PC-3 (cell line): ENCODE data around the gene ZBTB12. TPM values are rescaled to one million over a fixed set of nuclear protein-coding genes. Genes with fewer than 3 reads are reported as not detected.

Experiments used
- ATAC-seq: fragments of 200-7000 bp; cut with Tn5 transposase; 2 replicates; pipeline ENCODE4 v1.9.1; 2020; ENCODE audit warnings: mild to moderate bottlenecking, moderate library complexity
- BruUV-seq: library from RNA; stranded (reverse); fragments of 400-500 nt; replicated peaks from 2 replicates; lab custom pipeline; 2021; lab: Mats Ljungman, UMichigan
- CTCF ChIA-PET: fragments of 300-600 bp; sonication (Branson Sonifier 250); formaldehyde crosslinking; loops from one replicate; lab custom pipeline; 2022; ENCODE audit warnings: antibody characterized with exemption; lab: Charles Lee
- POLR2A ChIA-PET: fragments of 300-600 bp; sonication (Branson Sonifier 250); formaldehyde crosslinking; loops from one replicate; lab custom pipeline; 2022; ENCODE audit warnings: antibody characterized with exemption; ENCODE audit not compliant: unreplicated experiment; lab: Charles Lee
- DNase-seq: peaks from one replicate; pipeline ENCODE4 v3.0.0-alpha.2; 2015
- H2AFZ ChIP-seq: fragments of 300-600 bp; sonication (generic); 2 replicates; pipeline ENCODE4 v1.6.0; 2016; ENCODE audit warnings: antibody characterized with exemption, low read length
- H3F3A ChIP-seq: fragments of 300-600 bp; sonication (generic); one replicate; pipeline ENCODE4 v1.6.0; 2017; ENCODE audit warnings: antibody characterized with exemption, low read length, control low read depth, mild to moderate bottlenecking; ENCODE audit not compliant: unreplicated experiment
- H3K27ac ChIP-seq: fragments of 300-600 bp; sonication (generic); 2 replicates; pipeline ENCODE4 v1.5.1; 2016; ENCODE audit warnings: mild to moderate bottlenecking, low read length
- H3K27me3 ChIP-seq: fragments of 300-600 bp; sonication (generic); 2 replicates; pipeline ENCODE4 v1.6.1; 2016; ENCODE audit warnings: low read length, mixed read lengths
- H3K36me3 ChIP-seq: fragments of 300-600 bp; sonication (generic); 2 replicates; pipeline ENCODE4 v1.6.1; 2016; ENCODE audit warnings: low read depth, mixed run types, low read length, mixed read lengths
- H3K4me1 ChIP-seq: fragments of 300-600 bp; sonication (generic); 2 replicates; pipeline ENCODE4 v1.5.1; 2016; ENCODE audit warnings: low read length; ENCODE audit not compliant: insufficient read depth
- H3K4me2 ChIP-seq: fragments of 300-600 bp; sonication (generic); 2 replicates; pipeline ENCODE4 v1.6.0; 2016; ENCODE audit warnings: low read length
- H3K4me3 ChIP-seq: fragments of 300-600 bp; sonication (generic); 2 replicates; pipeline ENCODE4 v1.5.1; 2016; ENCODE audit warnings: mild to moderate bottlenecking, low read length, mixed read lengths
- H3K79me2 ChIP-seq: fragments of 300-600 bp; sonication (generic); 2 replicates; pipeline ENCODE4 v1.6.1; 2017; ENCODE audit warnings: low read length, mixed read lengths
- H3K9ac ChIP-seq: fragments of 300-600 bp; sonication (generic); 2 replicates; pipeline ENCODE4 v1.6.0; 2016; ENCODE audit warnings: mild to moderate bottlenecking, low read length
- H3K9me2 ChIP-seq: fragments of 300-600 bp; sonication (generic); replicated peaks from 2 replicates; pipeline ENCODE4 v1.6.1; 2016; ENCODE audit warnings: mixed run types, low read length, mixed read lengths
- H3K9me3 ChIP-seq: fragments of 300-600 bp; sonication (generic); 2 replicates; pipeline ENCODE4 v1.6.1; 2016; ENCODE audit warnings: low read length, mixed read lengths
- H4K20me1 ChIP-seq: fragments of 300-600 bp; sonication (generic); 2 replicates; pipeline ENCODE4 v1.6.1; 2016; ENCODE audit warnings: low read length, mixed read lengths
- CTCF ChIP-seq: fragments of 300-600 bp; sonication (generic); conservative IDR thresholded peaks from 2 replicates; pipeline ENCODE4 v1.5.1; 2017; ENCODE audit warnings: antibody characterized with exemption, low read depth, mild to moderate bottlenecking, low read length
- EZH2 ChIP-seq: fragments of 300-600 bp; sonication (generic); IDR thresholded peaks from one replicate; pipeline ENCODE4 v1.6.1; 2017; ENCODE audit warnings: antibody characterized with exemption, mild to moderate bottlenecking, low read length; ENCODE audit not compliant: unreplicated experiment
- EZH2phosphoT487 ChIP-seq: fragments of 300-600 bp; sonication (generic); IDR thresholded peaks from 2 replicates; pipeline ENCODE4 v1.6.1; 2018; ENCODE audit warnings: mild to moderate bottlenecking, antibody characterized with exemption, low read length, borderline replicate concordance
- intact Hi-C: fragments of 100-400 bp; cut with micrococcal nuclease; formaldehyde crosslinking; loops from 2 replicates; pipeline ENCODE4 v1.9.0; 2023
- total RNA-seq: library from RNA; depleted of rRNA; stranded (reverse); fragments of >200 nt; gene quantifications from 2 replicates; pipeline ENCODE4 v1.2.3, GENCODE V29; 2014

ZBTB12 gene
- total RNA-seq, 1 experiment from 2014 or later, result 5.4 TPM

- H3K27ac ChIP-seq, result no peak overlapping the region
- TF ChIP-seq EZH2phosphoT487 (no peak), EZH2 (no peak), CTCF (no peak)
- no peak overlapping the region for H2AFZ ChIP-seq
- intact Hi-C loops, result no loop called here
- ATAC-seq (no peak), DNase-seq (no peak)
- no peak overlapping the region for H3K4me3 ChIP-seq
- no peaks in the 10 kb centered on the region for H3K27me3 ChIP-seq
- no TSS peak for BruUV-seq
- H3K9ac ChIP-seq, result no peak overlapping the region
- POLR2A ChIA-PET, result interaction anchor here (0.6 kb wide), 1 partner anchor 91 kb away, joined by 6 read pairs; no protein-coding TSS in a partner anchor
- H3K36me3 ChIP-seq, result peaks cover 49% of the 10 kb centered on the region
- no peaks in the 10 kb centered on the region for H3K79me2 ChIP-seq
- CTCF ChIA-PET, result no interaction called here
- H4K20me1 ChIP-seq, result no peaks in the 10 kb centered on the region
- peaks cover 11% of the 10 kb centered on the region for H3K4me1 ChIP-seq
- H3K4me2 ChIP-seq, result no peak overlapping the region
- H3F3A ChIP-seq, result peaks cover 4% of the 10 kb centered on the region
- H3K9me3 ChIP-seq, result no peaks in the 10 kb centered on the region
- H3K9me2 ChIP-seq, result no peaks in the 10 kb centered on the region
These were observed 12.4 kb downstream of the ZBTB12 start for GRCh38 chr6:31889331-31889972.

- H3K9ac ChIP-seq, result no peak overlapping the region
- BruUV-seq, result TSS peak; percentile 24
- ChIA-PET POLR2A (no interaction called here), CTCF (no interaction called here)
- TF ChIP-seq CTCF (peak; percentile 90), EZH2 (no peak)
- peak; percentile 40 for DNase-seq
- no peak overlapping the region for H2AFZ ChIP-seq
- H3K79me2 ChIP-seq, result no peaks in the 10 kb centered on the region
- no peak for ATAC-seq
- no peak overlapping the region for H3K4me3 ChIP-seq
- no peak overlapping the region for H3K27ac ChIP-seq
- H3K9me2 ChIP-seq, result no peaks in the 10 kb centered on the region
- no peaks in the 10 kb centered on the region for H3K9me3 ChIP-seq
- peaks cover 56% of the 10 kb centered on the region for H3K36me3 ChIP-seq
- H3K27me3 ChIP-seq, result no peaks in the 10 kb centered on the region
- H3K4me2 ChIP-seq, result no peak overlapping the region
- intact Hi-C loops, result no loop called here
- H3F3A ChIP-seq, result peaks cover 4% of the 10 kb centered on the region
- peaks cover 11% of the 10 kb centered on the region for H3K4me1 ChIP-seq
- H4K20me1 ChIP-seq, result no peaks in the 10 kb centered on the region
These were observed 13.3 kb downstream of the ZBTB12 start for GRCh38 chr6:31888276-31889258.
